ENCODE results near the gene UBE2E1.

The UBE2E1 gene

DNA sequence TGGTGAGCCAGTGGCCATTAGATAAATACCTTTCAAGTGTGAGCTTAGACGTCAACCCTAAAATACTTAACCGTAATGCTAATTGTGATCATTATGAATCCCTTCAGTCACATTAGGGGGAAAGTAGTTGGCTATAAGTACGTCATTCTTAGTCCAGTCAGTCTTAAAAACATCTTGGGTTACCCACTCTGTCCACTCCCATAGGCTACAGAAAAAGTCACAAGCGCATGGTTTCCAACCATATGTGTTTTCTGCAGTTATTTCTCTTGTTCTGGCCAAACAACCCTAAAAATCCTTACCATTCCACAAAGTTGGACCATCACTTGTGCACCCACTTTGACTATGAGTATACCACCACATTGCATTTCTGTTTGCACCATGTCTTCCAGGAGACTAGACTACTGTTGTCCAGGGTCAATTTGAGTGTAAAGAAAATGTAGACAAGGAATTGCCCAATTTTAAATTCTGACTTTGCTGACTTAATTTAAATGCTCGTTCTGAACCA is 114.4 kb downstream of the UBE2E1 start:
- DNase-seq = no peak

DNA sequence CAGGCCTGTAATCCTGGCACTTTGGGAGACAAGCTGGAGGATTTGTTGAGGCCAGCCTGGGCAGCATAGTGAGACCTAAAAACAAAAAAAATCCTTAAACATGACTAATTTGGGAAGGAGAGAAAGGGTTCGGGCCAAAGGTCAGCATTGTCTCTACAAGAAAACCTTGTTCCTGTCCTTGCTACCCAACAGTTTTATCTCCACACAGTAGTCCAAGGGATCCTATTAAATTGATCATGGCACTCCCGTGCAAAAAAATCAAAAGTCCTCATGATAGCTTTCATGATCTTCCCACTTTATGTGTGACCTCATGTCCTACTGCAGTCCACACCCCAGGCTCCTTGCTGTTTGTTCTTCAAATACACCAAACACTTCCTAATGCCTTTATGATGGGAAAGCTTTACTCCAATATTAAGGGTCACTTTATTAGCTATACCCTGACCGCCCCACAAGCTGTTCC is 115.3 kb downstream of the UBE2E1 start:
- DNase-seq = no peak

DNA sequence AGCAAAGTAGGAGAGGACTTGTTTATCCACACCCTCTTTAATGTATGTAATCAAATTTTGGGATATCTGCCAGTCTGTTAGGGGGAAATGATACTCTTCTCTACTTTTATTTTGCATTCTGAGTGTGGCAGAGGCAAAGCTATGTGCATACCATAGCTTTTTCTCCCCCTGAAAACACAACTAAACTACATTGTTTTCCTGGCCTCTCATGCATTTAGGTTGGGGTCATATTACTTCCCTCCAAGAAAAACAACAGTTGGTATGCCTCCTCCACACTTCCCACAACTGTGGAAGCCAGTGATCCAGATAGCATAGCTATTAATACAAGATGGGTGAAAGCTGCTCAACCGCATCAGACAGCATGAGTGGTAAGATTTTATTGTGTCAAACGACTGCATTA is 118.0 kb downstream of the UBE2E1 start:
- DNase-seq = no peak

DNA sequence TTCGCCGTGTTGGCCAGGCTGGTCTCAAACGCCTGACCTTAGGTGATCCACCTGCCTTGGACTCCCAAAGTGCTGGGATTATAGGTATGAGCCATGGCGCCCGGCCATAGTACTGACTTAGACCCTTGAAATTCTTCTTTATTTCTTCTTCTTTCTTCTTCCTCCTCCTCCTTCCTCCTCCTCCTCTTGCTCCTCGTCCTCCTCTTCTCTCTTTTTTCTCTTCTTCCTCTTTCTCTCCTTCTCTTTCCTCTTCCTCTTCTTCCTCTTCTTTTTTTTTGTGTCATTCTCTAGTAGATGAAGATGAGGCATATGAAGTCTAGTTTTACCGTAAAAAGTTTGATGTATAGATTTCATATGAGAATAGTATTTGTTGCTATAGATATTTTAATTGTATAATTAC is 120.5 kb downstream of the UBE2E1 start:
- DNase-seq = no peak

DNA sequence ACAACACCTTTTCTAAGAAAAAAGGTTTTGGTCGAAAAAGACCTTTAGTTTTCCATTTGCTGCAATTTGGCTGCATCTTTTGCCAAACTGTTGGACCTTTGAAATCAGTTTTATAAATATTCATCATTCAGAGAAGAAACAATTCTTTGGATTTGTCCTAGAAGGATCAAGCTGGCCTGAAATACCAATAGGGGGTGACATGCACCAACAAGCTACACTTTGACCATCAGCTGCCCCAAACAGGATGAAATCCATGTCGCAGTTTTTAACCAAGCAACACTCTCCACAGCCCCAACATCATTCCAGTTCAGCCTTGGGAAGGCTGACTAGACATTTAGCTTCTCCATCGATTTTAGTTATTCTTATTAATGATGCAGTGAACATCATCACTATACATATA is 121.0 kb downstream of the UBE2E1 start:
- DNase-seq = no peak

DNA sequence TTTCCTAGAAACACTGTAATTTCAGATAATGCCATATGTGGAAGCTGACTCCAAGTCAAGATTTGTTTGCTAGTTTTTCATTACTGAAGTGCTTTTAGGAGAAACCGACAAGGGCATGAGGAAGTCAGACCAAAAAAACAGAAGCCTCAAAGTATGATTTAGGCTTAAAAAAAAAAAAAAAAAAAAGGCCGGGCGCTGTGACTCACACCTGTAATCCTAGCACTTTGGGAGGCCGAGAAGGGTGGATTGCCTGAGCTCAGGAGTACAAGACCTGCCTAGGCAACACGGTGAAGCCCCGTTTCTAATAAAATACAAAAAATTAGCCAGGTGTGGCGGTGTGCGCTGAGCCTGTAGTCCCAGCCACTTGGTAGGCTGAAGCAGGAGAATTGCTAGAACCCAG is 122.8 kb downstream of the UBE2E1 start:
- no peak for DNase-seq

DNA sequence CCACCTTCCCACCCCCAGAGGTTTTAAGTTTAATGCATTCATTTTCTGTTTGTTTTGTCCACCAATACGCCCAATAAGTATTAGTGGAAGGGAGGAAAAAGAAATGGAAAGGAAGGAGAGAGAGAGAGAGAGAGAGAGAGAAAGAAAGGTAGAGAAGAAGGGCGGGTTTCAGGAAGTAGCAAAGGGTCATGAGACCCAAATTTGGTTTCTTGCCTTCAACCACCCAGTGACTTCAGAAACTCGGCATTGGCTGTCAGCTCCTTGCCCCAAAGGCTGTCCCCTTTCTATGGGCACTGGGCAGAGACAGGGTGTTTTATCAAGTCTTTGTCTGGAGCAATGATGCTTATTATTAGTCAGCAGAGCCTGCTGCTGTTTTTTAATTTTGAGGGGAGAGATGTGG is 125.8 kb downstream of the UBE2E1 start:
- DNase-seq = no peak

DNA sequence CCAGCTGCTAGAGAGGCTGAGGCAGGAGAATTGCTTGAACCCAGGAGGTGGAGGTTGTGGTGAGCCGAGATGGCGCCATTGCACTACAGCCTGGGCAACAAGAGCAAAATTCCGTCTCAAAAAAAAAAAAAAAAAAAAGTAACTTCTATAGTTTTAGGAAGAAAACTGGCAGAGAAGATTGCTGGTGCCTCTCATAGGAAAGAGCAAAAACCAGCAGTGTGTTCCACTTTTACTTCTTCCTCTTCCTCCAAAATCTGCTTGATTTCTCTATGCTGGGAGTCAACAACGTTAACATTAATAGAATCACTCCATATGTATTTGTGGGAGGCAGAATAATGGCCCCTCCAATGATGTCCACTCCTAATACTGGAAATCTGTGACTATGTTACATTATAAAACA is 126.8 kb downstream of the UBE2E1 start:
- DNase-seq = no peak

DNA sequence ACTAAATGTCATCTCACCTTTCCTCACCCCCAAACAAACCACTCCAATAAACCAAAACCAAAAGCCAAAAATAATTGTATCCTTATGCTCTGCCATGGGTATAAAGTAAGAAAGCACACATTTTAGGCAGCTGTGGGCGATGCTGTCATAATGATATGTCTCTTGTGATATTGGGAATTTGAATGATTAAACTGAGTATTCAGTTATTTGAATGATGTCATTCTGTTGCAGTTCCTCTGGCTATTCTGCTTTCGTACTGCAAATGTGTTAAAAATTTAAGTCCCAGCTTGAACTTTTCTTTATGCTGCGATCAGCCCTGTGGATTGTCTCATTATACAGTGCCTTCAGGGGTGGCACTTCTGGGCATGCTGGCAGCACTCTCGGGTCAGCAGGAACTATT is 128.5 kb downstream of the UBE2E1 start:
- no peak for DNase-seq

DNA sequence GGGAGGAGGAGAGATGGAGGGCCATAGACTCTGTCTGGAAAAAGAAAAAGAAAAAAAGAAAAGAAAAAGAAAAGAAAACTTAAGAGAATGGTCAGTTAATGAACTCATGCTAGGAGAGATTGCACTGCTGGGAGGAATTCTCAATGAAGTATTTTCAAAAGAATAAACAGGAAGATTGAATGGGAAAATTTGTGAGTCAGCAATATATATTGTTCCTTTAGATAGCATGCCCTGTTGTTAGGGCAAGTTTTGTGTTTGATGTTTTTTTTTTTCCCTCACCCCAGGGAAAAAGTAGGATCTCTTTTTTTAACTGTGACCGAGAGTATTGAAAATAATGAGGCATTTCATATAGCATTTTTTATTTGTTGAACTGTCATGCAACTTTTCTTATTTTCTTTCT is 131.5 kb downstream of the UBE2E1 start:
- DNase-seq = no peak

DNA sequence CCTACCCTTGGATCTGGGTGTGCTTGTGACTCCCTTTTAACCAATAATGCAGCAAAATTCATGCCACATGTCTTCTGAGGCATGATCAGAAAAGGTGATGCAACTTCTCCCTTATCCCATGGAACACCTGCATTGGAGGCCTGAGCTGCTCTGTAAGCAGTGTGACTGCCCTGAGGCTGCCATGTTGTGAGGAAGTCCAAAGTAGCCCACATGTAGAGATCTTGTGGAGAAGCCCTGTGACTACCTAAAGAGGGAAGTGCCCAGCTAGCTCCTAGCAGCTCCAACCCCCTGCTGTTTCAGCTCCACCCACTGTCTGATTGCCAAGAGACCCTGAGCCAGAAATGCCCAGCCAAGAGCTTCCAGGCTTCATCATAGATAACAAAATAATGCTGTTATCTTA is 132.9 kb downstream of the UBE2E1 start:
- no peak for DNase-seq

DNA sequence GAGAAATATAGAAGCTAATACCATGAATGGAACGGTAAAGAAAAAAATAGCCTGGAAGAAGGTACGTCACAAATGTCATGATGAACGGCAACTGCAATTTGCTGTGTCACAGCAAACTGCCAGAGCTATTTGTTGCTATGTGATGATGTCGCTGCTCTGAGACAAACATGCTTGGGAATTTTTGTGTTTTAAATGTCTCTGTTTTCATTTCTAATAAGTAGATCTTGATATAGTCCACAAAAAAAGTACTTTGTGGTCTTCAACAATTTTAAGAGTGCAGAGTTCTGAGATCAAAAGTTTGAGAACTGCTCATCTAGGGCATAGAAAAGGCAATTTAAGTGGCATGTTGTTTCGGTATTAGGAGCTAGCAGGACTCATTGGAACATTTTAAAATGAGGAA is 135.0 kb downstream of the UBE2E1 start:
- no peak for DNase-seq
